Measurements from ENCODE around the gene GPC2.

The GPC2 gene

GRCh38 chr7:100158229-100159098 lies 18.7 kb downstream of the GPC2 start, which contains the start of gene TRAPPC14:
TRAPPC14 (minus strand) TSS chr7:100158723; CDS start chr7:100158499, 224 bp downstream.
- Histone ChIP-seq H3K27me3 (ENCODE audit: insufficient read depth, low read length) (no peaks in the 10 kb centered on the region), H3K14ac (ENCODE audit: low read length) (peak within 1 kb of the TSS; percentile 81), H3K4ac (ENCODE audit: low read depth, low read length) (peak within 1 kb of the TSS; percentile 71), H2BK120ac (ENCODE audit: insufficient read depth, low read length, poor library complexity) (peak within 1 kb of the TSS; percentile 67), H3K27ac (ENCODE audit: low read depth, low read length) (peak within 1 kb of the TSS; percentile 86), H4K91ac (ENCODE audit: low read depth, low read length) (peak within 1 kb of the TSS; percentile 71), H4K8ac (ENCODE audit: low read depth, low read length) (peak within 1 kb of the TSS; percentile 92), H2AK5ac (ENCODE audit: low read length) (no peak within 1 kb of the TSS), H4K12ac (ENCODE audit: low read depth, low read length) (peak within 1 kb of the TSS; percentile 86), H3K23ac (ENCODE audit: low read length) (no peak within 1 kb of the TSS), H3K9me3 (ENCODE audit: insufficient read depth, low read depth, low read length) (peaks cover 4% of the 10 kb centered on the region), H3K79me2 (ENCODE audit: control insufficient read depth, insufficient read depth, low read length, poor library complexity) (peaks cover 4% of the 10 kb centered on the region), H3K79me1 (ENCODE audit: low read length) (peaks cover 10% of the 10 kb centered on the region), H2BK5ac (ENCODE audit: low read depth, low read length, poor library complexity) (peak within 1 kb of the TSS; percentile 70), H3K4me3 (ENCODE audit: low read depth, low read length) (peak within 1 kb of the TSS; percentile 85), H3K4me1 (ENCODE audit: control insufficient read depth in 1 of 2, insufficient read depth in 2 of 2, low read length in 2 of 2) (peaks cover 12 to 19% of the 10 kb centered on the region in 2 experiments), H3K9ac (ENCODE audit: low read length) (peak within 1 kb of the TSS; percentile 91), H3K4me2 (ENCODE audit: low read length) (peak within 1 kb of the TSS; percentile 94), H2AFZ (ENCODE audit: insufficient read depth, low read length, poor library complexity) (peak within 1 kb of the TSS; percentile 70), H2BK12ac (ENCODE audit: low read length) (peak within 1 kb of the TSS; percentile 15), H3K36me3 (ENCODE audit: control insufficient read depth in 1 of 2, insufficient read depth in 2 of 2, low read length in 2 of 2) (peaks cover 33 to 35% of the 10 kb centered on the region in 2 experiments), H3K18ac (ENCODE audit: low read length) (peak within 1 kb of the TSS; percentile 46)
- WGBS (ENCODE audit: extremely low coverage, insufficient coverage, insufficient read length), result no CpG with 5 or more reads among the region's 87 CpGs
- DNase-seq, result peak; percentile 93 to 96

- WGBS (ENCODE audit: extremely low coverage, insufficient coverage, insufficient read length), result no CpG with 5 or more reads among the region's 32 CpGs
- peak overlapping the region; percentile 71 for H4K91ac ChIP-seq (ENCODE audit: low read depth, low read length)
- H3K79me2 ChIP-seq (ENCODE audit: control insufficient read depth, insufficient read depth, low read length, poor library complexity), result peaks cover 4% of the 10 kb centered on the region
- H3K18ac ChIP-seq (ENCODE audit: low read length), result no peak overlapping the region
- H2BK5ac ChIP-seq (ENCODE audit: low read depth, low read length, poor library complexity), result no peak overlapping the region
- no peak overlapping the region for H2AK5ac ChIP-seq (ENCODE audit: low read length)
- H2BK120ac ChIP-seq (ENCODE audit: insufficient read depth, low read length, poor library complexity), result no peak overlapping the region
- peak overlapping the region; percentile 26 for H4K8ac ChIP-seq (ENCODE audit: low read depth, low read length)
- H3K23ac ChIP-seq (ENCODE audit: low read length), result no peak overlapping the region
- no peak overlapping the region for H3K4ac ChIP-seq (ENCODE audit: low read depth, low read length)
- no peaks in the 10 kb centered on the region for H3K27me3 ChIP-seq (ENCODE audit: insufficient read depth, low read length)
- no peak overlapping the region for H3K14ac ChIP-seq (ENCODE audit: low read length)
- H3K4me3 ChIP-seq (ENCODE audit: low read depth, low read length), result peak overlapping the region; percentile 85
- peaks cover 36 to 39% of the 10 kb centered on the region in 2 experiments for H3K36me3 ChIP-seq (ENCODE audit: control insufficient read depth in 1 of 2, insufficient read depth in 2 of 2, low read length in 2 of 2)
- H2AFZ ChIP-seq (ENCODE audit: insufficient read depth, low read length, poor library complexity), result no peak overlapping the region
- H3K4me2 ChIP-seq (ENCODE audit: low read length), result peak overlapping the region; percentile 94
- DNase-seq, result peak; percentile 93 to 94
- H2BK12ac ChIP-seq (ENCODE audit: low read length), result no peak overlapping the region
- peaks cover 8 to 17% of the 10 kb centered on the region in 2 experiments for H3K4me1 ChIP-seq (ENCODE audit: control insufficient read depth in 1 of 2, insufficient read depth in 2 of 2, low read length in 2 of 2)
- H3K9me3 ChIP-seq (ENCODE audit: insufficient read depth, low read depth, low read length), result peaks cover 4% of the 10 kb centered on the region
- peaks cover 10% of the 10 kb centered on the region for H3K79me1 ChIP-seq (ENCODE audit: low read length)
- peak overlapping the region; percentile 91 for H3K9ac ChIP-seq (ENCODE audit: low read length)
- no peak overlapping the region for H4K12ac ChIP-seq (ENCODE audit: low read depth, low read length)
- H3K27ac ChIP-seq (ENCODE audit: low read depth, low read length), result peak overlapping the region; percentile 86
These were observed 19.6 kb downstream of the GPC2 start for GRCh38 chr7:100157334-100158228.

- peaks cover 4% of the 10 kb centered on the region for H3K9me3 ChIP-seq (ENCODE audit: insufficient read depth, low read depth, low read length)
- H3K79me1 ChIP-seq (ENCODE audit: low read length), result peaks cover 10% of the 10 kb centered on the region
These were observed 20.2 kb downstream of the GPC2 start for GRCh38 chr7:100157069-100157333.

GRCh38 chr7:100156331-100157068 lies 20.7 kb downstream of the GPC2 start:
- H4K91ac ChIP-seq (ENCODE audit: low read depth, low read length), result no peak overlapping the region
- H3K4me3 ChIP-seq (ENCODE audit: low read depth, low read length), result peak overlapping the region; percentile 23
- peaks cover 10% of the 10 kb centered on the region for H3K79me1 ChIP-seq (ENCODE audit: low read length)
- no peak overlapping the region for H2AFZ ChIP-seq (ENCODE audit: insufficient read depth, low read length, poor library complexity)
- no peak overlapping the region for H2BK12ac ChIP-seq (ENCODE audit: low read length)
- no peak overlapping the region for H3K23ac ChIP-seq (ENCODE audit: low read length)
- H3K18ac ChIP-seq (ENCODE audit: low read length), result peak overlapping the region; percentile 26
- peaks cover 4% of the 10 kb centered on the region for H3K9me3 ChIP-seq (ENCODE audit: insufficient read depth, low read depth, low read length)
- no peak overlapping the region for H2BK5ac ChIP-seq (ENCODE audit: low read depth, low read length, poor library complexity)
- peaks cover 36 to 41% of the 10 kb centered on the region in 2 experiments for H3K36me3 ChIP-seq (ENCODE audit: control insufficient read depth in 1 of 2, insufficient read depth in 2 of 2, low read length in 2 of 2)
- H2AK5ac ChIP-seq (ENCODE audit: low read length), result no peak overlapping the region
- no peak overlapping the region for H3K14ac ChIP-seq (ENCODE audit: low read length)
- no peak overlapping the region for H4K12ac ChIP-seq (ENCODE audit: low read depth, low read length)
- no peak overlapping the region for H3K27ac ChIP-seq (ENCODE audit: low read depth, low read length)
- H3K9ac ChIP-seq (ENCODE audit: low read length), result no peak overlapping the region
- H3K27me3 ChIP-seq (ENCODE audit: insufficient read depth, low read length), result no peaks in the 10 kb centered on the region
- no peak overlapping the region for H3K4ac ChIP-seq (ENCODE audit: low read depth, low read length)
- peaks cover 4% of the 10 kb centered on the region for H3K79me2 ChIP-seq (ENCODE audit: control insufficient read depth, insufficient read depth, low read length, poor library complexity)
- no peak overlapping the region for H3K4me2 ChIP-seq (ENCODE audit: low read length)
- no peak overlapping the region for H2BK120ac ChIP-seq (ENCODE audit: insufficient read depth, low read length, poor library complexity)
- H4K8ac ChIP-seq (ENCODE audit: low read depth, low read length), result no peak overlapping the region
- peaks cover 8 to 17% of the 10 kb centered on the region in 2 experiments for H3K4me1 ChIP-seq (ENCODE audit: control insufficient read depth in 1 of 2, insufficient read depth in 2 of 2, low read length in 2 of 2)
- DNase-seq, result peak in 1 of 2 donors; percentile 12
- no CpG with 5 or more reads among the region's 16 CpGs for WGBS (ENCODE audit: extremely low coverage, insufficient coverage, insufficient read length)

More at GRCh38 chr7:100157069-100157333, 20.2 kb downstream of the GPC2 start:
- DNase-seq, result no peak
- peak overlapping the region; percentile 26 for H3K18ac ChIP-seq (ENCODE audit: low read length)
- H2AFZ ChIP-seq (ENCODE audit: insufficient read depth, low read length, poor library complexity), result no peak overlapping the region
- H2BK5ac ChIP-seq (ENCODE audit: low read depth, low read length, poor library complexity), result no peak overlapping the region
- H3K14ac ChIP-seq (ENCODE audit: low read length), result no peak overlapping the region
- no peak overlapping the region for H4K8ac ChIP-seq (ENCODE audit: low read depth, low read length)
- H3K4me2 ChIP-seq (ENCODE audit: low read length), result peak overlapping the region; percentile 94
- no peak overlapping the region for H3K9ac ChIP-seq (ENCODE audit: low read length)
- H3K4ac ChIP-seq (ENCODE audit: low read depth, low read length), result no peak overlapping the region
- H4K91ac ChIP-seq (ENCODE audit: low read depth, low read length), result no peak overlapping the region
- no peak overlapping the region for H4K12ac ChIP-seq (ENCODE audit: low read depth, low read length)
- no CpG with 5 or more reads among the region's 5 CpGs for WGBS (ENCODE audit: extremely low coverage, insufficient coverage, insufficient read length)
- no peak overlapping the region for H3K23ac ChIP-seq (ENCODE audit: low read length)
- no peak overlapping the region for H2BK120ac ChIP-seq (ENCODE audit: insufficient read depth, low read length, poor library complexity)
- H2BK12ac ChIP-seq (ENCODE audit: low read length), result no peak overlapping the region
- H2AK5ac ChIP-seq (ENCODE audit: low read length), result no peak overlapping the region
- no peak overlapping the region for H3K27ac ChIP-seq (ENCODE audit: low read depth, low read length)
- H3K79me2 ChIP-seq (ENCODE audit: control insufficient read depth, insufficient read depth, low read length, poor library complexity), result peaks cover 4% of the 10 kb centered on the region
- peaks cover 36 to 40% of the 10 kb centered on the region in 2 experiments for H3K36me3 ChIP-seq (ENCODE audit: control insufficient read depth in 1 of 2, insufficient read depth in 2 of 2, low read length in 2 of 2)
- no peaks in the 10 kb centered on the region for H3K27me3 ChIP-seq (ENCODE audit: insufficient read depth, low read length)
- no peak overlapping the region for H3K4me3 ChIP-seq (ENCODE audit: low read depth, low read length)
- peaks cover 8 to 17% of the 10 kb centered on the region in 2 experiments for H3K4me1 ChIP-seq (ENCODE audit: control insufficient read depth in 1 of 2, insufficient read depth in 2 of 2, low read length in 2 of 2)
